K562 treated with DMSO at 1 percent for 48 hours (cell line): ENCODE results near the gene MCCC2. TPM values are rescaled to one million over a fixed set of nuclear protein-coding genes. Genes with fewer than 3 reads are reported as not detected.

Source experiments
- total RNA-seq: library from RNA; unstranded; fragments of 300-600 nt; gene quantifications from 2 replicates; pipeline ENCODE4 v1.2.3, GENCODE V29; 2022; ENCODE audit warnings: low replicate concordance; ENCODE audit errors: extremely low read depth

Gene MCCC2
- not detected in 2 replicates for total RNA-seq

GRCh38 chr5:71586941-71587765 lies at the start of gene MCCC2:
Gene MCCC2 (plus strand): TSS chr5:71587340. CDS start chr5:71587426, 86 bp downstream.

Other genes starting within 250 kb of the MCCC2 start
- not detected in 2 replicates for gene BDP1, start 131.7 kb upstream of the MCCC2 start, total RNA-seq
- not detected in 2 replicates for gene CARTPT, start 131.9 kb downstream of the MCCC2 start, total RNA-seq